ENCODE data around the gene EFCAB9.

DNA sequence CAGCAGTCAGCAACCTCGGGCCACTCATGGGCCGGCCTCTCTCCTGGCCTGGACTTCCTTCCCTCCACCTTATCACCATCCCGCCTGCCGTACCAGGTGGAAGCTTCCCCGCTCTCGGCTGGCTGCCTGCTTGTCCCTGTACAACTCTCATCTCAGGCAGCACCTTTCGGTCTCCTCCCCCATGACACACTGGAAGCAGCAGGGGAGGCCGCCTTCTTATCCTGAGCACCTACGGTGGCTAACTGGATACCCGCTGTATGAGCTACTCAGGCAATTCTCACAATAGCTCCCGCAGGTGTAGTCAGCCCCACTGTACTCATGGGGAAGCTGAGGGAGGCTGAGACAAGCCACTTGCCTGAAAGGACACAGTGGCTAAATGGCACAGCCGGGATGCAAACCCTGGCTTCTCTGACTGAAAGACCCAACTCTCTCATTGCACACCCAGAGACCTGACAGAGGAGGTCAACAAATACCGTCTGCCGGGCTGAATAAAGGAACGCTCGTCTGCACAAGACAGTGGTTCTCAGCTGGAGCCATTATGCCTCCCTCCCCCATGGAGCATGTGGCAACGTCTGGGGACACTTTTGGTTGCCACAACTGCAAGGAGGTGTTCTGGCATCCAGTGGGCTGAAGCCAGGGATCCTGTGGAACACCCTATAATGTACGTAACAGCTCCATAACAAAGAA, 15.5 kb upstream of the EFCAB9 start:
- TF ChIP-seq CTCF (IDR thresholded peaks at IDR 0.05), result no peak
- no peak for TF ChIP-seq POLR2A (IDR thresholded peaks at IDR 0.05)

Measured in adrenal gland (tissue), 5 donors.